Kidney epithelial cell (primary cell): ENCODE measurements around the gene STIMATE. TPM values are rescaled to one million over a fixed set of nuclear protein-coding genes. Genes with fewer than 3 reads are reported as not detected.

Source experiments
- DNase-seq: peaks from one replicate; pipeline ENCODE4 v3.0.0-alpha.2; 2010; ENCODE audit warnings: low read depth
- H3K27me3 ChIP-seq: 2 replicates; pipeline ENCODE4 v1.6.0; 2011; ENCODE audit warnings: low read length; ENCODE audit not compliant: control insufficient read depth, insufficient read depth
- H3K36me3 ChIP-seq: 2 replicates; pipeline ENCODE4 v1.5.1; 2011; ENCODE audit warnings: low read length; ENCODE audit not compliant: control insufficient read depth, insufficient read depth
- H3K4me3 ChIP-seq: 2 replicates; pipeline ENCODE4 v1.5.1; 2011; ENCODE audit warnings: low read depth, mild to moderate bottlenecking, control low read depth, low read length
- total RNA-seq: library from RNA; depleted of rRNA; stranded (reverse); fragments of >200 nt; gene quantifications from 2 replicates; pipeline ENCODE4 v1.2.3, GENCODE V29; 2015
- TF ChIP-seq, protein P1 (sequence below): IDR thresholded peaks from 2 replicates; pipeline ENCODE4 v1.5.1; 2011; ENCODE audit warnings: mild to moderate bottlenecking, moderate library complexity, low read length, control low read depth, inconsistent platforms; ENCODE audit not compliant: insufficient read depth, poor library complexity, severe bottlenecking

STIMATE gene
- total RNA-seq, 1 donor from 2014 or later = 15.2 TPM

DNA sequence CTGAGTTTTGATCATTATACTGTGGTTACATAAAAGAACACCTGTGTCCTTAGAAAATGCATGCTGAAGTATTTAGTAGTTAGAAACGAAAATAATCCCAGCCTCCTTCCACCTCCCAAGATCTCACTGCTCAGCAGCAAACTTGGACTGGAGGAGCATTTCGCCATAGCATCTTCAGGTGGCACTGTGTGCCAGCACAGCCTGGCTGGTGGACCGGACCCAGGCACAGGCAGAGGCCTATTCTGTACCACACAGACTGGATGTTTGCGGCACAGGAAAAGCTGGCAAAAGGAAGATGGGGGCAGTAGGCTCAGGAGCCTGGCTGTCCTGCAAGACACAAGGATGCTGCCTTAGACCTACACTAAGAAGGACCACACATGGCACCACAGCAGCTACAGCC, 10.2 kb downstream of the STIMATE start:
- DNase-seq = no peak
- Histone ChIP-seq H3K4me3 (no peak overlapping the region), H3K27me3 (no peaks in the 10 kb centered on the region), H3K36me3 (no peaks in the 10 kb centered on the region)
- TF ChIP-seq, protein P1, sequence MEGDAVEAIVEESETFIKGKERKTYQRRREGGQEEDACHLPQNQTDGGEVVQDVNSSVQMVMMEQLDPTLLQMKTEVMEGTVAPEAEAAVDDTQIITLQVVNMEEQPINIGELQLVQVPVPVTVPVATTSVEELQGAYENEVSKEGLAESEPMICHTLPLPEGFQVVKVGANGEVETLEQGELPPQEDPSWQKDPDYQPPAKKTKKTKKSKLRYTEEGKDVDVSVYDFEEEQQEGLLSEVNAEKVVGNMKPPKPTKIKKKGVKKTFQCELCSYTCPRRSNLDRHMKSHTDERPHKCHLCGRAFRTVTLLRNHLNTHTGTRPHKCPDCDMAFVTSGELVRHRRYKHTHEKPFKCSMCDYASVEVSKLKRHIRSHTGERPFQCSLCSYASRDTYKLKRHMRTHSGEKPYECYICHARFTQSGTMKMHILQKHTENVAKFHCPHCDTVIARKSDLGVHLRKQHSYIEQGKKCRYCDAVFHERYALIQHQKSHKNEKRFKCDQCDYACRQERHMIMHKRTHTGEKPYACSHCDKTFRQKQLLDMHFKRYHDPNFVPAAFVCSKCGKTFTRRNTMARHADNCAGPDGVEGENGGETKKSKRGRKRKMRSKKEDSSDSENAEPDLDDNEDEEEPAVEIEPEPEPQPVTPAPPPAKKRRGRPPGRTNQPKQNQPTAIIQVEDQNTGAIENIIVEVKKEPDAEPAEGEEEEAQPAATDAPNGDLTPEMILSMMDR = no peak

DNA sequence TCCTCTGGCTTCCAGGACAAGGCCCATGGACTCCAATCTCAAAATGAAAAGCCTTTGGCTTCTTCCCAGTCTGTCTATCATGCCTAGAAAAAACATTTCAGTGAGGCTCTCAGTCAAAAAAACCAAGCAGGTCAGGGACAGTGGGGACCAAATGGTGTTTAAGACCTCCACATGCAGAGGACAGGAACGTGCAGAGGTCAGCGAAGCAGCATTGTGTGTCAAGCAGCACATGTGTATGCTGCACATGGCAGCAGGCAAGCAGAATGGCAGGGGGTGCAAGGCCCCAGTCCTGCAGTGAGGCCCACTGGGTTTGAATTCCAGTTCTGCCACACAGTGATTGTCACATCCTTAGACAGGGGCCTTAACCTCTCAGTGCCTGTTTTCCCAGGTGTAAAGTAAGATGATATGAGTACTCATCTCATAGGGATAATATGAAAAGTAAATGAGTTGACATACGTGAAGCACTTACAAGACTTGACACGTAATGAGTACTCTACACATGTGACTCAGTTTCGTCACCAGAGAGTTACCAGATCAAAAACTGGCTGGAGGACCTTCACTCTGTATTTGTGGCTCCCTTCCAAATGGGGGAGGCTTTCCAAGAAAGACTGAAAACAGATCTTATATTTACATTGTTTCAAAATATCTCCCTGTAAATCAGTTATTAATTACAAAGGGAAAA, 11.2 kb downstream of the STIMATE start:
- TF ChIP-seq, protein P1 = no peak
- H3K4me3 ChIP-seq = no peak overlapping the region
- H3K27me3 ChIP-seq = no peaks in the 10 kb centered on the region
- H3K36me3 ChIP-seq = no peaks in the 10 kb centered on the region
- no peak for DNase-seq

DNA sequence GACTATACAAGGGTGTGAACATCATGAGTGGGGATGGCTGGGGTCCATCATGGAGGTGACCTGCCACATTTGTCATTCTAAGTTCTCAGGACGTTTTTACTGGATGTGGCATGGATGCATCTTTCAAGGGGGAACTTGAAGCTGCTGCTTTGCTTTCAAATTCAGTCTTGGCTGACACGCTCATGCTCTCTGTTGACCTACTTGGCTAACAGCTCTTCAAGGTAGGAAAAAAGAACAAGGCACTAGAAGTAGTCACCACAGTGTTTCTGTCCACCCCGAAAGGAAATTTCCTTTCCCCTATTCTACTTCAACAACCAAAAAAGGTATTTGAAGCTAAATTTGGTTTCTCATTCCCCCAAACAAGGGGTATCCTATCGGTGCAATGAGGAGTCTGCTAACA, 15.0 kb downstream of the STIMATE start:
- TF ChIP-seq, protein P1 = no peak
- Histone ChIP-seq H3K27me3 (no peaks in the 10 kb centered on the region), H3K4me3 (no peak overlapping the region), H3K36me3 (no peaks in the 10 kb centered on the region)
- no peak for DNase-seq

DNA sequence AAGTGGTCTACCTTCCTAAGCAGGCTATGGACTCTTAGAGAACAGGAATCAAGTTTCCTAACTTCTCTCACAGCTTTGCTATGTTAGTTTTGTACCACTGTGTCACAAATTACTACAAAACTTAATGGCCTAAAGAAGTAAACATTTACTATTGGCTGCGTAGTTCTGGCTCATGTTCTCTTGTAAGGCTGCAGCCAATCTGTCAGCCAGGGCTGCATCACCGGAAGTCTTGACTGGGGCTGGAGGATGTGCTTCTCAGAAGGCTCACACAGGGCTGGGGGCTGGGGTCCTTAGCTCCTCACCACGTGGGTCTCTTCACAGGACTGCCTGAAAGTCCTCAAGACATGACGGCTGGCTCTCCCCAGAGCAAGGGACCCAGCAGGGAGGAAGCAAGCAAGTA, 15.5 kb downstream of the STIMATE start:
- no peak overlapping the region for H3K4me3 ChIP-seq
- TF ChIP-seq, protein P1 = no peak
- no peaks in the 10 kb centered on the region for H3K27me3 ChIP-seq
- H3K36me3 ChIP-seq = no peaks in the 10 kb centered on the region
- no peak for DNase-seq

DNA sequence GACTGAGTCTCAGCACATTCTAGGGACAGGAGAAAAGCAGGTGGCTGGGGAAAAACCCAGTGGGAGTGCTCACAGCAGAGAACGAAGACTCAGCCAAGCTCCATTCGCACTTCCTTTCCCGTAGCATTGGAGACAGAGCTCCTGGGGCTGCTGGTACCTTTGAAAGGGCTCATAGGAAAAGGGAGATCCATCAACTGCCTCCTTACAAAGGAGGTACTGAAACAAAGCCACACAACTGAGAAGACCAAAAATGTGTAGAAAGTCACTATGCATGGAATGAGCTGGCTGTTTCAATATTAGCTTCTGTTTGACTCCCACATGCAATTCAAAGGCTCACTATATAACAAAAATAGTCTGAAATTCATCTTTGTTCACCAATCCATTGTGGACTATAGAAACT, 16.9 kb downstream of the STIMATE start:
- TF ChIP-seq, protein P1 = no peak
- DNase-seq = no peak
- Histone ChIP-seq H3K36me3 (no peaks in the 10 kb centered on the region), H3K4me3 (no peak overlapping the region), H3K27me3 (no peaks in the 10 kb centered on the region)

DNA sequence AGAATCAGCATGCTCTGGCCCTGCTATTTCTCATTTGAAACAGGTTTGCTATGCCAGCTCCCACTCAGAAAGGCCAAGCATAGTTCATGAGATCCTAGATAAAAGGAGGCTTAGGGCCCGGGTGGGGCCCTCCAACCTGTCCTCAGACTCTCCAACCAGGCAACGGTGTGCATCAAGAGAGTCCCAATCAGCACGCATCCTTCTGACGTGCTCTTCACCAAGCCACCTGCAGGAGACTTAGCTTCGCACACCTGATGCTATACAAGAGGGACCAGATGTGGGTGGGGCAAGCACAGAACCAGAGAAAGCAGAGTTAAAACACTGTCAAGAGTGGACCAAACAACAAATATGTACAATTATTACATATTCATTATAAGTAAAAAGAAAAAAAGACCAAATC, 17.3 kb downstream of the STIMATE start:
- no peaks in the 10 kb centered on the region for H3K27me3 ChIP-seq
- no peak overlapping the region for H3K4me3 ChIP-seq
- TF ChIP-seq, protein P1 = no peak
- no peaks in the 10 kb centered on the region for H3K36me3 ChIP-seq
- DNase-seq = no peak
